Measurements from ENCODE around the gene HAS3. TPM values are rescaled to one million over a fixed set of nuclear protein-coding genes. Genes with fewer than 3 reads are reported as not detected.

HAS3 gene
- total RNA-seq, 6 donors from 2014 or later, result 4.5 to 32.0 (median 15.8) TPM

DNA sequence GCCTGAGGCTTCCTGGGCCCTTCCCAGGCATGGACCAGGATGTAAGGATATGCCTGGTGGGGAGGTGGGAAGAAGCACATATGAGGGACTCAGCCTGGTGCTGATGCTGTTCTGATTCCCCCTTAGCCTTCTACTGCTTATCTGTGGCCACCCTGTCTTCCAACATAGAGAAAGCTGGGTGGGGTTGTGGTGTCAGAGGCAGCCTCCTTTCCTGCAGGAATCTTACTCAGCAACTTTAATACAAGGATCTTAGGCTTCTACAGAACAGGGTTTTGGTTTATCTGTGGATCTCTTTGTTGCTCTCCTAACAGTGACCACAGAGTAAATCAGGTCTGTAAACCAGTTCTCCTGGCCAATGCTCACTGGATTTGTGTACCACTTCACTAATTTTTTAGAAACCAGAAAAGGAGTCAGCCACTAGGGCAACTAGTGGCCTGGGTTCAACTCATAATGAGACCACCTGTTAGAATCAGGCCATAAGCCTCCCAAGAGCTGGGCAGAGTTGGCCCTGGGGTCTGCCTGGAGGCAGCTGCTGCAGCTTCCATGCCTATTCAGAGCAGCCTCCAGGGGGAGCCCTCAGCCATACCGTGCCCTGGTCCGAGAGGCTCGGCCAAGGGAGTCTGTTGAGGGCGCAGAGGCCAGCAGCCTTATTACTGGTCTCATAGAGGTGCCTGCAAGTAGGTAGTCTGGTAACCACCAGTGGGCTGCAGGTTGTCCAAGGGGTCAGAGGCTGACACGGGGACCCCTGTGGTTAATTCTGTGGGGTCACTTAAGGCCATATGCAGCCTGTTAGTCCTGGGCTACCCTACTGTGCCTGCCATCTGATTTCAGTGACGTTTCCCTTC is 7.1 kb downstream of the HAS3 start:
- H3K4me3 ChIP-seq, result no peak overlapping the region
- 34 to 71% methylated on average over 1 to 6 of the region's 6 CpGs for WGBS, 2 donors

DNA sequence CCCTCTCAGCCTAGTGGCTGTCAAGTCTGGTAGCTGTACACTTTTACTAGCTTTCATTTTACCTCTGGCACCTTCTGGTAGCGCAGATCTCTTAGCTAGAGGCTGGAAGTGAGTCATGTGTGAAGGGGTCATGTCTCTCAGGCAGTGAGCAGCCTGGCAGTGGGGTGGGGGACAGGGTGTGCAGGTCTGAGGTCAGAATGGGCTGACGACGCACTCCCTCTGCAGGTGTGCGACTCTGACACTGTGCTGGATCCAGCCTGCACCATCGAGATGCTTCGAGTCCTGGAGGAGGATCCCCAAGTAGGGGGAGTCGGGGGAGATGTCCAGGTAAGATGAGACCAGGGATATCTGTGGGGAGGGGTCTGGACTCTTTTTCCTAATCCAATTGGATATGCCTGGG is 7.8 kb downstream of the HAS3 start:
- H3K36me3 ChIP-seq, result peaks cover 12 to 56% (median 47%) of the 10 kb centered on the region in 4 donors
- WGBS, 2 donors, result 89 to 96% methylated on average over 7 of the region's 7 CpGs
- TF ChIP-seq POLR2A (IDR thresholded peaks at IDR 0.05), result no peak
- TF ChIP-seq, protein P1, sequence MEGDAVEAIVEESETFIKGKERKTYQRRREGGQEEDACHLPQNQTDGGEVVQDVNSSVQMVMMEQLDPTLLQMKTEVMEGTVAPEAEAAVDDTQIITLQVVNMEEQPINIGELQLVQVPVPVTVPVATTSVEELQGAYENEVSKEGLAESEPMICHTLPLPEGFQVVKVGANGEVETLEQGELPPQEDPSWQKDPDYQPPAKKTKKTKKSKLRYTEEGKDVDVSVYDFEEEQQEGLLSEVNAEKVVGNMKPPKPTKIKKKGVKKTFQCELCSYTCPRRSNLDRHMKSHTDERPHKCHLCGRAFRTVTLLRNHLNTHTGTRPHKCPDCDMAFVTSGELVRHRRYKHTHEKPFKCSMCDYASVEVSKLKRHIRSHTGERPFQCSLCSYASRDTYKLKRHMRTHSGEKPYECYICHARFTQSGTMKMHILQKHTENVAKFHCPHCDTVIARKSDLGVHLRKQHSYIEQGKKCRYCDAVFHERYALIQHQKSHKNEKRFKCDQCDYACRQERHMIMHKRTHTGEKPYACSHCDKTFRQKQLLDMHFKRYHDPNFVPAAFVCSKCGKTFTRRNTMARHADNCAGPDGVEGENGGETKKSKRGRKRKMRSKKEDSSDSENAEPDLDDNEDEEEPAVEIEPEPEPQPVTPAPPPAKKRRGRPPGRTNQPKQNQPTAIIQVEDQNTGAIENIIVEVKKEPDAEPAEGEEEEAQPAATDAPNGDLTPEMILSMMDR (IDR thresholded peaks at IDR 0.05), result no peak
- TF ChIP-seq POLR2AphosphoS5 (IDR thresholded peaks at IDR 0.05), result no peak
- no peak for TF ChIP-seq EP300 (IDR thresholded peaks at IDR 0.05)
- ATAC-seq (ENCODE audit: low FRiP score in 2 of 2) (no peak), DNase-seq (no peak)
- H3K9me3 ChIP-seq, result no peaks in the 10 kb centered on the region
- no peak overlapping the region for H3K27ac ChIP-seq
- no peak overlapping the region for H3K4me3 ChIP-seq
- peaks cover 0 to 21% (median 2%) of the 10 kb centered on the region in 4 donors for H3K4me1 ChIP-seq
- H3K27me3 ChIP-seq, result no peaks in the 10 kb centered on the region

More for the DNA sequence above, 7.1 kb downstream of the HAS3 start:
- no peaks in the 10 kb centered on the region for H3K9me3 ChIP-seq
- H3K4me1 ChIP-seq, result peaks cover 4 to 28% (median 8%) of the 10 kb centered on the region in 4 donors
- no peak overlapping the region for H3K27ac ChIP-seq
- no peak for TF ChIP-seq POLR2A (IDR thresholded peaks at IDR 0.05)
- TF ChIP-seq, protein P1 (IDR thresholded peaks at IDR 0.05), result peak; percentile 53 to 68 (median 59)
- H3K27me3 ChIP-seq, result peaks cover 0 to 4% (median 1%) of the 10 kb centered on the region in 4 donors
- peaks cover 12 to 51% (median 40%) of the 10 kb centered on the region in 4 donors for H3K36me3 ChIP-seq
- ATAC-seq (ENCODE audit: low FRiP score in 2 of 2), result peak; percentile 72 to 75
- DNase-seq, result peak; percentile 53 to 69

DNA sequence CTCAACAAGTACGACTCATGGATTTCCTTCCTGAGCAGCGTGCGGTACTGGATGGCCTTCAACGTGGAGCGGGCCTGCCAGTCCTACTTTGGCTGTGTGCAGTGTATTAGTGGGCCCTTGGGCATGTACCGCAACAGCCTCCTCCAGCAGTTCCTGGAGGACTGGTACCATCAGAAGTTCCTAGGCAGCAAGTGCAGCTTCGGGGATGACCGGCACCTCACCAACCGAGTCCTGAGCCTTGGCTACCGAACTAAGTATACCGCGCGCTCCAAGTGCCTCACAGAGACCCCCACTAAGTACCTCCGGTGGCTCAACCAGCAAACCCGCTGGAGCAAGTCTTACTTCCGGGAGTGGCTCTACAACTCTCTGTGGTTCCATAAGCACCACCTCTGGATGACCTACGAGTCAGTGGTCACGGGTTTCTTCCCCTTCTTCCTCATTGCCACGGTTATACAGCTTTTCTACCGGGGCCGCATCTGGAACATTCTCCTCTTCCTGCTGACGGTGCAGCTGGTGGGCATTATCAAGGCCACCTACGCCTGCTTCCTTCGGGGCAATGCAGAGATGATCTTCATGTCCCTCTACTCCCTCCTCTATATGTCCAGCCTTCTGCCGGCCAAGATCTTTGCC is 9.0 kb downstream of the HAS3 start:
- no peaks in the 10 kb centered on the region for H3K27me3 ChIP-seq
- 80 to 84% methylated on average over 16 to 25 of the region's 25 CpGs for WGBS, 2 donors
- no peak overlapping the region for H3K27ac ChIP-seq
- H3K9me3 ChIP-seq, result no peaks in the 10 kb centered on the region
- H3K4me1 ChIP-seq, result peaks cover 0 to 17% (median 1%) of the 10 kb centered on the region in 4 donors
- H3K36me3 ChIP-seq, result peaks cover 15 to 63% (median 54%) of the 10 kb centered on the region in 4 donors
- DNase-seq (no peak), ATAC-seq (ENCODE audit: low FRiP score in 2 of 2) (no peak)
- no peak overlapping the region for H3K4me3 ChIP-seq
- TF ChIP-seq POLR2AphosphoS5 (IDR thresholded peaks at IDR 0.05) (no peak), EP300 (IDR thresholded peaks at IDR 0.05) (no peak), POLR2A (IDR thresholded peaks at IDR 0.05) (no peak)
- TF ChIP-seq, protein P1 (IDR thresholded peaks at IDR 0.05), result no peak

DNA sequence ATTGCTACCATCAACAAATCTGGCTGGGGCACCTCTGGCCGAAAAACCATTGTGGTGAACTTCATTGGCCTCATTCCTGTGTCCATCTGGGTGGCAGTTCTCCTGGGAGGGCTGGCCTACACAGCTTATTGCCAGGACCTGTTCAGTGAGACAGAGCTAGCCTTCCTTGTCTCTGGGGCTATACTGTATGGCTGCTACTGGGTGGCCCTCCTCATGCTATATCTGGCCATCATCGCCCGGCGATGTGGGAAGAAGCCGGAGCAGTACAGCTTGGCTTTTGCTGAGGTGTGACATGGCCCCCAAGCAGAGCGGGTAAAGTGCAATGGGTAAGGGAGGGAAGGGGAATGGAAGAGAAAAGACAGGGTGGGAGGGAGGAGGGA is 9.5 kb downstream of the HAS3 start:
- H3K4me1 ChIP-seq, result peaks cover 0 to 17% (median 1%) of the 10 kb centered on the region in 4 donors
- no peak overlapping the region for H3K4me3 ChIP-seq
- no peaks in the 10 kb centered on the region for H3K27me3 ChIP-seq
- H3K27ac ChIP-seq, result no peak overlapping the region
- no peaks in the 10 kb centered on the region for H3K9me3 ChIP-seq
- DNase-seq (no peak), ATAC-seq (ENCODE audit: low FRiP score in 2 of 2) (no peak)
- no peak for TF ChIP-seq EP300 (IDR thresholded peaks at IDR 0.05)
- TF ChIP-seq POLR2AphosphoS5 (IDR thresholded peaks at IDR 0.05), result no peak
- TF ChIP-seq POLR2A (IDR thresholded peaks at IDR 0.05), result no peak
- TF ChIP-seq, protein P1 (IDR thresholded peaks at IDR 0.05), result no peak
- peaks cover 19 to 63% (median 54%) of the 10 kb centered on the region in 4 donors for H3K36me3 ChIP-seq
- 95 to 96% methylated on average over 5 to 6 of the region's 6 CpGs for WGBS, 2 donors

Measured in upper lobe of left lung (tissue), 6 donors.